ENCODE data around the gene FANCL. TPM values are rescaled to one million over a fixed set of nuclear protein-coding genes. Genes with fewer than 3 reads are reported as not detected.
A peak's percentile ranks its signal among the peaks of the same experiment; 100 is the strongest.
"Not testable (repeated sequence)": the region's sequence is repeated elsewhere in the genome, so short reads cannot be mapped to it uniquely, and the experiment has no call there.

FANCL gene
- total RNA-seq, 2 donors from 2014 or later, result 23.7 to 36.4 TPM

- WGBS, result 73% methylated on average over 4 of the region's 4 CpGs
Observed at GRCh38 chr2:58268685-58269084, 27.6 kb upstream of the FANCL start.

DNA sequence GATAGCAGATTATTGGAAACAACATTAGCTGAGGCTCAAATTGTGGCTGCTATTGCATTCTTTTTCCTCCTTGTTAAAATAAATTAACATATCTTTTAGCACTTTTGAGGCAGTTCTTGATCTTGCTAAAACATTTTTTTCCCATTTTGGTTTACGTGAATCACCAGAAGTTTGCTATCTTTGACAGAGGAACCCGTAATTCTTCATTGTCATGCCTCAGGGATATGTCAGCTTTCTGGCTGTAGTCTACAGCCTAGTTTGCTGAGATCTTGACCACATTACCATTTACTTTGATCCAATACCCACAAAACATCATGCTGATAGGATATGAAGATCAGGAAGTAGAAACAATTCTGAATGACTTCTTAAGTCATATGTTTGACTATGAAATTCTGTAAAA lies 25.1 kb upstream of the FANCL start:
- H3K9me3 ChIP-seq, result no peaks in the 10 kb centered on the region
- intact Hi-C loops (cut with DNase I), result no loop called here
- no peak for TF ChIP-seq POLR2AphosphoS5 (IDR thresholded peaks at IDR 0.05)
- no peak for TF ChIP-seq POLR2A (IDR thresholded peaks at IDR 0.05)
- no peak for TF ChIP-seq CTCF (IDR thresholded peaks at IDR 0.05)
- H3K4me1 ChIP-seq (replicated peaks), result no peaks in the 10 kb centered on the region
- no peaks in the 10 kb centered on the region for H3K27me3 ChIP-seq (replicated peaks; ENCODE audit: insufficient read depth)
- H3K4me3 ChIP-seq, result no peak overlapping the region
- H3K36me3 ChIP-seq, result no peaks in the 10 kb centered on the region
- 75% methylated on average over 2 of the region's 2 CpGs for WGBS
- DNase-seq (ENCODE audit: low spot score), result no peak
- no peak overlapping the region for H3K27ac ChIP-seq

More at GRCh38 chr2:58268685-58269084, 27.6 kb upstream of the FANCL start:
- no peak for DNase-seq (ENCODE audit: low spot score)
- Histone ChIP-seq H3K9me3 (no peaks in the 10 kb centered on the region), H3K4me1 (replicated peaks) (no peaks in the 10 kb centered on the region), H3K27ac (no peak overlapping the region), H3K27me3 (replicated peaks; ENCODE audit: insufficient read depth) (no peaks in the 10 kb centered on the region), H3K4me3 (no peak overlapping the region), H3K36me3 (no peaks in the 10 kb centered on the region)
- intact Hi-C loops (cut with DNase I), result no loop called here
- TF ChIP-seq CTCF (IDR thresholded peaks at IDR 0.05), result no peak
- no peak for TF ChIP-seq POLR2A (IDR thresholded peaks at IDR 0.05)

- Histone ChIP-seq H3K36me3 (no peaks in the 10 kb centered on the region), H3K9me3 (no peaks in the 10 kb centered on the region), H3K4me3 (no peak overlapping the region), H3K4me1 (replicated peaks) (no peaks in the 10 kb centered on the region), H3K27ac (no peak overlapping the region), H3K27me3 (replicated peaks; ENCODE audit: insufficient read depth) (no peaks in the 10 kb centered on the region)
- WGBS, result 59% methylated on average over 1 of the region's 1 CpG
- intact Hi-C loops (cut with DNase I), result no loop called here
- TF ChIP-seq CTCF (IDR thresholded peaks at IDR 0.05) (no peak), POLR2AphosphoS5 (IDR thresholded peaks at IDR 0.05) (no peak), POLR2A (IDR thresholded peaks at IDR 0.05) (no peak)
- DNase-seq (ENCODE audit: low spot score), result no peak
Observed at GRCh38 chr2:58261209-58261608, 20.1 kb upstream of the FANCL start.

- DNase-seq (ENCODE audit: low spot score); H3K4me3 ChIP-seq; H3K27me3 ChIP-seq (replicated peaks; ENCODE audit: insufficient read depth); H3K4me1 ChIP-seq (replicated peaks); H3K9me3 ChIP-seq; intact Hi-C loops (cut with DNase I); H3K36me3 ChIP-seq; H3K27ac ChIP-seq: not testable (repeated sequence)
- 78% methylated on average over 1 of the region's 1 CpG for WGBS
Observed at GRCh38 chr2:58258456-58258855, 17.3 kb upstream of the FANCL start.

GRCh38 chr2:58251331-58252201 lies 10.4 kb upstream of the FANCL start:
- H3K27me3 ChIP-seq (replicated peaks; ENCODE audit: insufficient read depth); DNase-seq (ENCODE audit: low spot score); H3K4me1 ChIP-seq (replicated peaks); H3K27ac ChIP-seq; intact Hi-C loops (cut with DNase I); H3K9me3 ChIP-seq; H3K4me3 ChIP-seq; H3K36me3 ChIP-seq: not testable (repeated sequence)
- WGBS, result 98% methylated on average over 43 of the region's 43 CpGs

DNA sequence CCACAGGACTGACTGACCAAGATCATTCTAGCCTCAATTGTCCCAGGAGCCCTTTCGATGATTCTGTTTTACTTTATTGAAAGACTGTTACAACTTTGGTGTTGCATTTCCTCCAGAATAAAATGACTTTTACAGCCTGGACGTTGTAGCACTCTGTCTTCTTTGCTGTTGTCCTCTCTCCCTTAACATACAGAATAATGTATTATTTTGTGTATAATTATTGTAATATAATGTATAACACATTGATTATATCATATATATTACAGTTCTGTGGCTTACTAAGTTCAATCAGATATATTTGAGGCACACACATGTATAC lies 380 bp upstream of the FANCL start:
- TF ChIP-seq POLR2AphosphoS5 (IDR thresholded peaks at IDR 0.05), result no peak
- no peak for TF ChIP-seq CTCF (IDR thresholded peaks at IDR 0.05)
- no peak for TF ChIP-seq POLR2A (IDR thresholded peaks at IDR 0.05)
- no peaks in the 10 kb centered on the region for H3K4me1 ChIP-seq (replicated peaks)
- H3K4me3 ChIP-seq, result peak overlapping the region; percentile 91 to 93
- no peak for DNase-seq (ENCODE audit: low spot score)
- no peaks in the 10 kb centered on the region for H3K9me3 ChIP-seq
- no peaks in the 10 kb centered on the region for H3K36me3 ChIP-seq
- H3K27me3 ChIP-seq (replicated peaks; ENCODE audit: insufficient read depth), result no peaks in the 10 kb centered on the region
- H3K27ac ChIP-seq, result peak overlapping the region; percentile 88 to 91
- intact Hi-C loops (cut with DNase I), result no loop called here
- WGBS, result 19% methylated on average over 2 of the region's 2 CpGs
